ENCODE results near the gene RP9. TPM values are rescaled to one million over a fixed set of nuclear protein-coding genes. Genes with fewer than 3 reads are reported as not detected.

Gene RP9
- total and polyA plus RNA-seq, 4 donors = 7.8 to 13.4 (median 11.2) TPM

DNA sequence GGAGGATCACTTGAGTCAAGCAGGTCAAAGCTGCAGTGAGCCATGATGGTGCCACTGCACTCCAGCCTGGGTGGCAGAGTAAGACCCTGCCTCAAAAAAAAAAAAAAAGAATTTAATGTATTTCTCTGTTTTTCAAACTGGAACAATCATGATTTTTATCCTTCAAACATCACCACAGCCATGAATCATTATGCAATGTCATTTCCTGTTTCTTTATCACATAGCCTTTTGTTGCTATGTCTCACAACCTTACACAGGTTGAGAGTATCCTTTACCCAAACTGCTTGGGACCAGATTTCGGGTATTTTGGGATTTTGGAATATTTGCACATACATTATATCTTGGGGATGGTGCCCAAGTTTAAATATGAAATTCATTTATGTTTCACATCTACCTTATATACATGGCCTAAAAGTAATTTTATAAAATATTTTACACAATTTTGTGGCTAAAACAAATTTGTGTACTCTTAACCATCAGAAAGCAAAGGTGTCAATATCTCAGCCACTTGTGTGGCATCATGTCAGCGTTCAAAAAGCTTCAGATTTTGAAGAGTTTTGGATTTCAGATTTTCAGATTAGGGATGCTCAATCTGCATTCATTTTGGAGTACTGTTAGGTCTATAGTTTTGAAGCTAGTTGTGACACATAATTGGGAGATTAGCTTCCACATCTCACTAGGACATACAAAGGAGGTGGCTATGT, 54.8 kb downstream of the RP9 start:
- Histone ChIP-seq H3K4me1 (ENCODE audit: control insufficient read depth in 5 of 5, insufficient read depth in 5 of 5, low read length in 5 of 5) (peaks cover 0 to 14% (median 2%) of the 10 kb centered on the region in 5 donors), H3K9ac (ENCODE audit: insufficient read depth in 1 of 2, low read length in 2 of 2) (no peak overlapping the region), H3K27ac (ENCODE audit: low read depth in 1 of 2, low read length in 1 of 2) (peak overlapping the region in 1 of 2 donors; percentile 47), H3K4me3 (no peak overlapping the region), H3K27me3 (ENCODE audit: control insufficient read depth in 3 of 3, insufficient read depth in 3 of 3, low read length in 2 of 3) (no peaks in the 10 kb centered on the region), H3K9me3 (ENCODE audit: control insufficient read depth in 4 of 4, insufficient read depth in 3 of 4, low read length in 3 of 4) (no peaks in the 10 kb centered on the region), H3K36me3 (ENCODE audit: control insufficient read depth in 4 of 4, insufficient read depth in 4 of 4, low read length in 4 of 4) (no peaks in the 10 kb centered on the region)
- TF ChIP-seq CTCF (IDR thresholded peaks at IDR 0.05; ENCODE audit: control extremely low read depth, extremely low read depth) = no peak
- 58 to 81% methylated on average over 2 of the region's 2 CpGs for WGBS, 2 donors
- DNase-seq (no peak), ATAC-seq (ENCODE audit: insufficient read depth, low FRiP score) (no peak)

- WGBS, 2 donors = 14 to 51% methylated on average over 1 of the region's 1 CpG
These were observed 55.5 kb downstream of the RP9 start for GRCh38 chr7:33053721-33054120.

DNA sequence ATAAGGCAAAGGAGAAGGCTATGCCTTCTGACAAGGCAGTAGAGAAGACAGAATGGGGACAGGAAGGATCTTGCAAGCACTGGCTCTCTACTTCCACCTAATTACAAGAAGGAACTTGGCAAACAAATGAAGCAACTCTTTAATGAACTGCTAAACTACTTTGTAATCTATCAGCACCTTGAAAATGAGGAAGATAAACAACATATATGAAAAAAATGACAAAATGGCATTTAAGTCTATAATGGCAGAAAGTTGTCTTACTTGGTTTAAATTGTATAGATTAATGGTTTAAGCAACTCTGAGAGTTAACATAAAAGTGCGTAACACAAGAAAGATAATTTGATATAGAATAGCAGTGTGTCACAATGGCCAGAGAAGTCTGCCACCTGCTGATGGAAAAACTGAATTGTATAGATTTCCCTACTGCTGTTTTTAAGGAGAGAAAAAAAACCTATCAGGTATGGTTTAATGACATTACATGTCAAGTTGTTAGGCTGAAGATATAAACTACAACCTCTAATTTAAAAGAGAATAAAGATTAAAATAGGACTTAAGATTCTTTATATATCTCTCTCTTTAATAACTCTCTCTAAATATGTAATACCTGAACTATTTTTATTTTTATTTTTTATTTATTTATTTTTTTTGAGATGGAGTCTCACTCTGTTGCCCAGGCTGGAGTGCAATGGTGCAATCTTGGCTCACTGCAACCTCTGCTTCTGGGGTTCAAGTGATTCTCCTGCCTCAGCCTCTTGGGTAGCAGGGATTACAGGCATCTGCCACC, 58.5 kb downstream of the RP9 start:
- peak; percentile 71 for ATAC-seq (ENCODE audit: insufficient read depth, low FRiP score)
- Histone ChIP-seq H3K4me3 (no peak overlapping the region), H3K27me3 (ENCODE audit: control insufficient read depth in 3 of 3, insufficient read depth in 3 of 3, low read length in 2 of 3) (no peaks in the 10 kb centered on the region), H3K9ac (ENCODE audit: insufficient read depth in 1 of 2, low read length in 2 of 2) (no peak overlapping the region), H3K4me1 (ENCODE audit: control insufficient read depth in 5 of 5, insufficient read depth in 5 of 5, low read length in 5 of 5) (peaks cover 0 to 11% (median 2%) of the 10 kb centered on the region in 5 donors), H3K9me3 (ENCODE audit: control insufficient read depth in 4 of 4, insufficient read depth in 3 of 4, low read length in 3 of 4) (no peaks in the 10 kb centered on the region), H3K36me3 (ENCODE audit: control insufficient read depth in 4 of 4, insufficient read depth in 4 of 4, low read length in 4 of 4) (no peaks in the 10 kb centered on the region), H3K27ac (ENCODE audit: low read depth in 1 of 2, low read length in 1 of 2) (peak overlapping the region in 1 of 2 donors; percentile 29)
- TF ChIP-seq CTCF (IDR thresholded peaks at IDR 0.05; ENCODE audit: control extremely low read depth, extremely low read depth) = peak; percentile 40
- peak; percentile 32 to 84 (median 81) for DNase-seq
- 0 to 1% methylated on average over 1 of the region's 1 CpG for WGBS, 2 donors

More at GRCh38 chr7:33053721-33054120, 55.5 kb downstream of the RP9 start:
- Histone ChIP-seq H3K9ac (ENCODE audit: insufficient read depth in 1 of 2, low read length in 2 of 2) (no peak overlapping the region), H3K27ac (ENCODE audit: low read depth in 1 of 2, low read length in 1 of 2) (peak overlapping the region in 1 of 2 donors; percentile 47), H3K9me3 (ENCODE audit: control insufficient read depth in 4 of 4, insufficient read depth in 3 of 4, low read length in 3 of 4) (no peaks in the 10 kb centered on the region), H3K27me3 (ENCODE audit: control insufficient read depth in 3 of 3, insufficient read depth in 3 of 3, low read length in 2 of 3) (no peaks in the 10 kb centered on the region), H3K4me3 (no peak overlapping the region), H3K36me3 (ENCODE audit: control insufficient read depth in 4 of 4, insufficient read depth in 4 of 4, low read length in 4 of 4) (no peaks in the 10 kb centered on the region), H3K4me1 (ENCODE audit: control insufficient read depth in 5 of 5, insufficient read depth in 5 of 5, low read length in 5 of 5) (peaks cover 0 to 13% (median 2%) of the 10 kb centered on the region in 5 donors)
- no peak for TF ChIP-seq CTCF (IDR thresholded peaks at IDR 0.05; ENCODE audit: control extremely low read depth, extremely low read depth)
- DNase-seq = no peak
- no peak for ATAC-seq (ENCODE audit: insufficient read depth, low FRiP score)

Measured in lung (tissue), 12 donors.